DOHH2 (cell line): ENCODE results near the gene CHD6.

Experiments
- H3F3A ChIP-seq: fragments of 200-600 bp; sonication (generic), shearing (Covaris generic); 2 replicates; pipeline ENCODE4 v1.6.0; 2016; ENCODE audit warnings: antibody characterized with exemption, mild to moderate bottlenecking; ENCODE audit not compliant: control insufficient read depth, insufficient read depth
- H3K27ac ChIP-seq: fragments of 200-600 bp; sonication (generic); 2 replicates; pipeline ENCODE4 v1.5.1; 2014; ENCODE audit warnings: low read depth, mild to moderate bottlenecking, low read length, moderate library complexity
- H3K27me3 ChIP-seq: fragments of 200-600 bp; sonication (generic); 2 replicates; pipeline ENCODE4 v1.6.1; 2014; ENCODE audit warnings: mild to moderate bottlenecking, low read length, mixed read lengths; ENCODE audit not compliant: control insufficient read depth
- H3K36me3 ChIP-seq: fragments of 200-600 bp; sonication (generic); 2 replicates; pipeline ENCODE4 v1.6.1; 2014; ENCODE audit warnings: mild to moderate bottlenecking, low read length, moderate library complexity, mixed read lengths; ENCODE audit not compliant: control insufficient read depth
- H3K4me1 ChIP-seq: fragments of 200-600 bp; sonication (generic); 2 replicates; pipeline ENCODE4 v1.6.1; 2014; ENCODE audit warnings: mild to moderate bottlenecking, low read length, mixed read lengths; ENCODE audit not compliant: control insufficient read depth
- H3K4me2 ChIP-seq: fragments of 200-600 bp; sonication (generic); 2 replicates; pipeline ENCODE4 v1.6.0; 2014; ENCODE audit warnings: mild to moderate bottlenecking, low read length, moderate library complexity
- H3K4me3 ChIP-seq: fragments of 200-600 bp; sonication (generic); 2 replicates; pipeline ENCODE4 v1.5.1; 2014; ENCODE audit warnings: mild to moderate bottlenecking, low read length, mixed read lengths
- H3K79me2 ChIP-seq: fragments of 200-600 bp; sonication (generic); 2 replicates; pipeline ENCODE4 v1.6.1; 2014; ENCODE audit warnings: mild to moderate bottlenecking, low read length, mixed read lengths; ENCODE audit not compliant: control insufficient read depth
- H3K9me2 ChIP-seq: fragments of 200-600 bp; sonication (generic); replicated peaks from 2 replicates; pipeline ENCODE4 v1.6.1; 2014; ENCODE audit warnings: mild to moderate bottlenecking, low read length, mixed read lengths; ENCODE audit not compliant: control insufficient read depth
- H3K9me3 ChIP-seq: fragments of 200-600 bp; sonication (generic); 2 replicates; pipeline ENCODE4 v1.6.1; 2014; ENCODE audit warnings: antibody characterized with exemption, low read length, mixed read lengths; ENCODE audit not compliant: control insufficient read depth, insufficient read depth
- H4K20me1 ChIP-seq: fragments of 200-600 bp; sonication (generic); 2 replicates; pipeline ENCODE4 v1.6.0; 2014; ENCODE audit warnings: low read depth, mild to moderate bottlenecking, antibody characterized with exemption, low read length, moderate library complexity; ENCODE audit not compliant: control insufficient read depth, insufficient read depth
- CTCF ChIP-seq: fragments of 200-600 bp; sonication (generic); IDR thresholded peaks from one replicate; pipeline ENCODE4 v1.5.1; 2014; ENCODE audit warnings: antibody characterized with exemption, mild to moderate bottlenecking, low read depth, low read length; ENCODE audit not compliant: poor library complexity, severe bottlenecking
- EZH2phosphoT487 ChIP-seq: fragments of 200-600 bp; sonication (generic); IDR thresholded peaks from 2 replicates; pipeline ENCODE4 v1.6.1; 2017; ENCODE audit warnings: borderline replicate concordance, mild to moderate bottlenecking, antibody characterized with exemption, low read length, moderate library complexity, mixed read lengths

CHD6 gene

GRCh38 chr20:41386502-41387427 lies 231.4 kb downstream of the CHD6 start:
- Histone ChIP-seq H3K9me3 (no peaks in the 10 kb centered on the region), H3K9me2 (no peaks in the 10 kb centered on the region), H3K27ac (no peak overlapping the region), H4K20me1 (no peaks in the 10 kb centered on the region), H3K4me2 (no peak overlapping the region), H3K4me3 (no peak overlapping the region), H3K36me3 (no peaks in the 10 kb centered on the region), H3K79me2 (no peaks in the 10 kb centered on the region), H3F3A (no peaks in the 10 kb centered on the region), H3K27me3 (no peaks in the 10 kb centered on the region; the same call in 1 of the 2 replicates), H3K4me1 (no peaks in the 10 kb centered on the region)
- no peak for TF ChIP-seq EZH2phosphoT487
- TF ChIP-seq CTCF, result no peak

GRCh38 chr20:41382791-41383305 lies 235.3 kb downstream of the CHD6 start:
- no peaks in the 10 kb centered on the region for H3F3A ChIP-seq
- no peaks in the 10 kb centered on the region for H3K79me2 ChIP-seq
- H3K27ac ChIP-seq, result no peak overlapping the region

GRCh38 chr20:41380551-41381193 lies 237.5 kb downstream of the CHD6 start:
- Histone ChIP-seq H3K27ac (no peak overlapping the region), H3K4me3 (no peak overlapping the region), H3K79me2 (no peaks in the 10 kb centered on the region), H3K9me2 (no peaks in the 10 kb centered on the region), H3F3A (no peaks in the 10 kb centered on the region), H3K36me3 (no peaks in the 10 kb centered on the region), H3K4me2 (no peak overlapping the region), H3K27me3 (no peaks in the 10 kb centered on the region; the same call in 1 of the 2 replicates), H3K9me3 (no peaks in the 10 kb centered on the region), H3K4me1 (peaks cover 4% of the 10 kb centered on the region; the same call in 1 of the 2 replicates), H4K20me1 (no peaks in the 10 kb centered on the region)
- TF ChIP-seq CTCF, result no peak
- TF ChIP-seq EZH2phosphoT487, result no peak

More at GRCh38 chr20:41382791-41383305, 235.3 kb downstream of the CHD6 start:
- no peak overlapping the region for H3K4me3 ChIP-seq
- H3K4me1 ChIP-seq, result no peaks in the 10 kb centered on the region
- H3K9me3 ChIP-seq, result no peaks in the 10 kb centered on the region
- TF ChIP-seq EZH2phosphoT487, result no peak
- TF ChIP-seq CTCF, result no peak
- no peaks in the 10 kb centered on the region for H3K36me3 ChIP-seq
- H4K20me1 ChIP-seq, result no peaks in the 10 kb centered on the region
- no peak overlapping the region for H3K4me2 ChIP-seq
- H3K27me3 ChIP-seq, result no peaks in the 10 kb centered on the region; the same call in 1 of the 2 replicates
- H3K9me2 ChIP-seq, result no peaks in the 10 kb centered on the region
